HEK293 (cell line): Measurements from ENCODE around the gene JOSD1.

Source experiments
- CTCF ChIP-seq: fragments of 450-650 bp; formaldehyde crosslinking; IDR thresholded peaks from 2 replicates; pipeline ENCODE4 v1.5.1; 2016; ENCODE audit warnings: missing biosample characterization, missing genetic modification characterization
- SP2 ChIP-seq: fragments of 450-650 bp; formaldehyde crosslinking; IDR thresholded peaks from 2 replicates; pipeline ENCODE4 v1.5.1; 2016; ENCODE audit warnings: missing biosample characterization, missing genetic modification characterization
- ZNF175 ChIP-seq: fragments of 450-650 bp; formaldehyde crosslinking; IDR thresholded peaks from 2 replicates; pipeline ENCODE4 v1.5.1; 2016; ENCODE audit warnings: missing biosample characterization, missing genetic modification characterization

DNA sequence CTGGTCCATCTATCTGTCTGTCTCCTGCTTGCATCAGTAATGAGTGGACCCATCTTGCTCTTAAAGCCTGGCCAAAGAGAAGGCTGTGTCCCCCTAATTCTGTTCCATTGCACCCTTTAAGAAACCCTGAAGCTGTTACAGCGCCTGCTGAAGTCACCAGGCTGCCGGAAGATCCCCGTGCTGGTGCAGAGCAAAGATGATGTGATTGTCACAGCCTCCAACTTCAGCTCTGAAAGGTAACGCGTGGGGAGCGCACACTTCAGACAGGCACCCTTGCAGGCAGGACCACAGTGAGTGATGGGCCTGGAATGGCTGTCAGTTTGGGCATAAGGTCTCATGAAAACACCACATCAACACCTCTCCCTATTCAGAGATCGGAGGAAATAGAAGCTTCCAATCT lies 23.4 kb upstream of the JOSD1 start:
- no peak for TF ChIP-seq ZNF175 (tag by site-specific recombination)
- TF ChIP-seq SP2: no peak
- no peak for TF ChIP-seq CTCF (tag by site-specific recombination)
